MV-4-11 (cell line): ENCODE measurements around the gene RSPRY1.
"Not testable (repeated sequence)": the region's sequence is repeated elsewhere in the genome, so short reads cannot be mapped to it uniquely, and the experiment has no call there.

Source experiments
- DNase-seq: peaks from one replicate; lab custom pipeline; 2025; lab: John Stamatoyannopoulos, UW

RSPRY1 gene

DNA sequence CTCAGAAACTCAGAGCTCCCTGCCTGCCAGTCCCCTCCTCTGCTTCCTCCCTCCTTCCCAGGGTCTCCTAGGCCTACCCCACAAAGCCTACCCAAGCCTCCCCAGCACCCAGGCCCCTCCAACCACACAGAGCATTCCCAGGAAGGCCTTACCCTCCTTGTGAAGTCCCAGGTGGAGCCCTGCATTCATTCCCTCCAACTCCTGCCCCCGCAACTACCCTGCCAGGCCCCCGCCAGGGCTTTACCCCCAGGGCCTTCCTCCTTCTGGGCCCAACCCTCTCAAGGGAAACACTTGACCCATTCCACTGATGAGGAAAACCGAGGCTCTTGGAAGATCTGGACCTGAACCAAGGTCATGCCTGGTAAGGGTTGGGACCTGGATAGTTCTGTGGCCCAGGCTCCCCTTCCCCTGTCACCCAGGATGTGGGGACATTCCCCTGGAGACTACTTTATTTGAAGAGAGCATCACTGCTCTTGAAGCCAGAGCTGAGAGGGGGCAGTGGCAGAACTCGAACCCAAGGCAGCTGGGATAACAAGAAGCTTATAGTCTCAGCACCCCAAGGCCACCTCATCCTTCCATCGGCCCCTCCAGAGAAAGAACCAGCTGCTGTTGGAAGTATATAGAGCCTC, 85.9 kb downstream of the RSPRY1 start:
- no peak for DNase-seq

DNA sequence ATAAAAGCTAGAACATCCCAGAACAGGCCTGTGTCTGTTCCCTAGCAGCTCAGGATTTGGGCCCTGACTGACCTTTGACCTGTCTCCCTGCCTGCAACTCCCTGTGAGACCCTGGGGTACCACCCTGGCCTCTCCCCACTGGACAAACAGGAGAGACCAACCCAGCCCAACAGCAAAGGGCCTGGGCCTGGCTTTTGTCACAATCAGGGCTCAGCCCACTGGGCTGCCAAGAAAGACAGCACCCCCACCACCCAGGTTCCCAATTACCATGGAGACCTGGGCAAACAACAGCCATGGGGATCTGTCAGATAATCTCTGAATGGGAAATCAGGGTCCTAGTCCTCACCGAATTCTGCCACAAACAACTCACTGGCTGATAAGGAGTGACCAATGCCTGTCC, 87.2 kb downstream of the RSPRY1 start:
- DNase-seq: no peak

DNA sequence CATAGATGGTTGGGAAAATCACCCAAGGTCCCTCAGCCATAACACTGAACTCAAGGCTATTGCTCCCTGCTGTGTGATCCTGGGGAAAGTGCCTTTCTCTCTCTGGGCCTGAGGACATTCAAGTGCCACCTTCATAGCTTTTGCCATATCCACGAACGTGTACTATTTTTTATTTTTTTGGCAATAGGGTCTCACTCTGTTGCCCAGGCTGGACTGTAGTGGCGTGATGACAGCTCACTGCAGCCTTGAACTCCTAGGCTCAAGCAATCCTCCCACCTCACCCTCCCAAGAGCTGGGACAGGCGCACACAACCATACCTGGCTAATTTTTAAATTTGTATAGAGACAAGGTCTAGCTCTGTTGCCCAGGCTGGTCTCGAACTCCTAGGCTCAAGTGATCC, 87.7 kb downstream of the RSPRY1 start:
- no peak for DNase-seq

DNA sequence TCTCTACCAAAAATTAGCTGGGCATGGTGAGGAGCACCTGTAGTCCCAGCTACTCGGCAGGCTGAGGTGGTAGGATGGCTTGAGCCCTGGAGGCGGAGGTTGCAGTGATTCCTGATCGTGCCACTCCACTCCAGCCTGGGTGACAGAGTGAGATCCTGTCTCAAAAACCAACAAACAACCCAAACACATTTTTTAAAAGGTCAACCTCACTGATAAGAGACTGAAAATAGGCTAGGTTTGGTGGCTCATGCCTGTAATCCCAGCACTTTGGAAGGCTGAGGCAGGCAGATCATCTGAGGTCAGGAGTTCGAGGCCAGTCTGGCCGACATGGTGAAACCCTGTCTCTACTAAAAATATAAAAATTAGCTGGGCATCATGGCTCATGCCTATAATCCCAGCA, 89.8 kb downstream of the RSPRY1 start:
- DNase-seq: not testable (repeated sequence)

- peak; percentile 58 for DNase-seq
Observed at GRCh38 chr16:57276596-57276995, 90.5 kb downstream of the RSPRY1 start.

DNA sequence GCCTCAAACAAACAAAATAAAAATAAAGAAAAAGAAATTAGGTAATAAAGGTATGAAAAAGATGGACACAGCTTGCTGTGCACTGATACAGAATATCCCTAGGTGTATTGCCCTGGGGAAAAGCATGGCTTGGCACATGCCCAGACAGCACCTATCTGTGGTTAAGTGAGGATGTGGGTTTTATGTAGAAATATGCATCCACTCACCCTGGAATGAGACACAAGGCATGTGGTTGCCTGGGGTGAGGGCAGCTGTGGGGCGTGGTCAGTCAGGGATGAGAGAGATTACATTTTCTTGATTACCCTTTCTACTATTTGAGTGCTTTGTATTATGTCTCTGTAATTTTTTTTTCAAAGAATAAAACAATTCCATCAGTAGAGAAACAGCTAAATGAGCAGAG, 91.5 kb downstream of the RSPRY1 start:
- peak; percentile 45 for DNase-seq

DNA sequence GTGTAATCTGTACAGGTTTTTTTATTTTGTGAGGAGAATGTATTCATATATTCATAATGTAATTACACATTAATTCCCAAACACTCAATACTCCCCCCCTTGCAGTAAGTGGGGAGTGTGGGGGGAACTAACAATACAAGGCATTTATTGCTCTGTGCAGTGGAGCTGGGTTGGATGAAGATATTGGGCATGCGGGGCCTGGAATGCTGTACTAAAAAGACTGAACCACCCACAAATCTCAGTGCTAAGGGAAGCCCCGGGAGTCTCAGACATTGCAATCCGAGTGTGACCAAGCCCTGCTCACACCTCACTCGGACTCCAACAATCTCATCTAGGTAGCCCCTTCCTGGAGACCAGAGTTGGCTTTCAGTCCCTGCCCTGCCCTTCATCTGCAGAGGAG, 92.4 kb downstream of the RSPRY1 start:
- DNase-seq: no peak

DNA sequence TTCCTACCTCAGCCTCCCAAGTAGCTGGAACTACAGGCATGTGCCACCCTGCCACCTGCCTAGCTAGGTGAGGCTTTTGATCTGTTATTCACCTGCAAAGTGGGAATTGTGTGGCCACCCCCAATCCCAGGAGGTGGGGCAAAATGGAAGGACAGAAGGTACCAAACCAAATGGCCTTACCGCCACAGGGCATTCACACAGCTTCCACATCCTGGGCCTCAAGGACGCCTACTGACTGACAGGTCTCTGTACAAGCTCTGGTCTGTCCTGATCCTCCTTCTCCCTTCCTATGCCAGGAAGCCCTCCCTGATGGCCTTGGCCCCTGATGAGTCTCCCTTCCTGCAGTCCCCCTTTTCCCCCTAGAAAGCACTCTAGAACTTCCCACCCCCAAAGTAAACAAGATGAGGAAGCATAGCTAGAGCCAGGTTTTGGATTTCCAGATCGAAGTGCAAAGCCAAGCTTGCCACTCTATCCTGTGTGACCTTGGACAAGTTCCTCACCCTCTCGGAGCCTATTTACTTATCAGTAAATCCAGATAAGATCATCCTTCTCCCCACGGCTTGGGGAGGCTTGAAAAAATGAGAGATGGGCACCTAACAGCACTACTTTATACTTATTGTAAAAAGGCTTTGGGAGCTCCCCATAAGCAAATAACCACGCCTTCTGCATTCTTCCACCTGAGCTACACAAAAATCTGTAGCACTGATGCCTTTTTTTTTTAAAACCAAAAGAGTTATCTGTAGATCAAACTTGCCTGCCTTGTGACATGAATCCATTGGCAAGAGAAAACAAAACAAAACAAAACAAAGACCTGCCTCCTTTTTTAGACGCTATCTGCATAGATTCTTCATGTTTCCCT, 93.9 kb downstream of the RSPRY1 start:
- no peak for DNase-seq

GRCh38 chr16:57281791-57282190, 95.7 kb downstream of the RSPRY1 start:
- DNase-seq: no peak

GRCh38 chr16:57282510-57283213, 96.5 kb downstream of the RSPRY1 start:
- DNase-seq: no peak

DNA sequence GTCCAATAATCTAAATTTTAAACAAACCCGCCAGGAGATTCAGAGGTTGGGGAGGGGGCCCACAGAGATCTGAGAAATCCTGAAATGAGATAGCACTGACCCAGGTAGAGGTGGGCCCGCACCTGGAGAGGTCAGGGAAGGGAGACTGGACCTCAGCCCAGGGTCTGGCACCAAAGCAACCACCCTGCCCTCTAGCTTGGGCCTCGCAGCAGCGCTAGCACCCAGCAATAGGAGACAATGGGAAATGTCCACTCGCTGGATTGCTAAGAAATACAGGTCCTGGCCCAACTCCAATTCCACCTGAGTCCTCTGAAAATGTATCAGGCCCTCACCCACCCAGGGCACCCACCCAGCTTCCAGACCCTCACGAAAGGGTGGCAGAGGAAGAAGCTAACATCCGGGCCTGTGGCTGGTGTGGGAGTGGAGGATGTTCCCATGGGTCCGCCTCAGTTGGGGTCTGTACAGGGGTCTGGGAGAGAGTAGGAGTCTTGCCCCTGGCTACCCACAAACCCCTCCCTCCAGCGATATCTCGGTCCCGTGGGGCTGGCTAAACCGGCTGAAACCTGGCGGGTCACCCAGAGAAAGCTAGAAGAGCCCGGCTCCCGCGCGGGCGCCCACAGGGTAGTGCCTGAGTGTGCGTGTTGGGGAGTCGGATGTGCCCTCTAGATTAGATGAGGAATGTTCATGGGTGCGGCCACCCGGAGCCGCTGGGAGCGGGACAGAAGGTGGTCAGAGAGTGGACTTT, 97.3 kb downstream of the RSPRY1 start:
- DNase-seq: no peak

GRCh38 chr16:57283959-57284208, 97.8 kb downstream of the RSPRY1 start:
- DNase-seq: no peak

DNA sequence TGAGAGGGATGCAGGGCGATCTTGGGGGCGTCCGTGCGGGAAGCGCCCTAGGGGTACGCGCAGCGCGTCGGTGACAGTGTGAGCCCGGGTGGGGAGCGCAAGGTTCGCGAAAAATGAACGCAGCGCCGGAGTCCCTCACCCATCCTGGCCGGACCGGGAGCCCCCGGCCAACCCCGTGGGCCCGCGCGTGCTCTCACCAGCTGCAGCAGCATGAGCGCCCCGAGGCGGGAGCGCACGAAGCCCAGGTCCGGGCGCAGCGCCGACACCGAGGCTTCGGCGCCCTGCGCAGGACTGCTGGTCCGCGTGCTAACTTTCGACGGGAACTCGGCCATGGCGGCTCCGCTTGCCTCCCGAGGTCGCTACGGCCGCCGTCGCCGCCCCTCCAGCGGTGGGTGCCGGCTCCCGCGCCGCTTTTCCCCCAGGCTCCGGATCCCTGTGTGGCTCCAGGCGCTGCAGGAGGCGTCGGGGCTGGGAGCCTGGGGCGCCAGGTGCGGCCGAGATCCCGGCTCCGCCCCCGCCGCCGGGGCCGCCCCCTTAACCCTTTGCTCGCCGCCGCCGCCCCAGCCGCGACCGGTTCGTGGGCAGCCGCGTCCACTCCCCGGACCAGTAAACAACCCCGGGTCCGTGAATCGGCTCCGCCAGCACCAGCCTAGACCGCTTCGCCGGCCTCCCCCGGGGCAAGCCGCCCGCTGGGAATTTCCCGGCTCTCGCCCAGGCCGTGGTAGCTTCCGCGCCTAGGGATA, 98.3 kb downstream of the RSPRY1 start, which contains the start of gene PLLP:
Gene PLLP (minus strand): TSS at position 464 of the 743 bp plus-strand sequence. CDS start 132 bp downstream, at position 332.
- DNase-seq: no peak

GRCh38 chr16:57284952-57285363, 98.8 kb downstream of the RSPRY1 start:
- DNase-seq: no peak

GRCh38 chr16:57285379-57285778, 99.2 kb downstream of the RSPRY1 start:
- no peak for DNase-seq

DNA sequence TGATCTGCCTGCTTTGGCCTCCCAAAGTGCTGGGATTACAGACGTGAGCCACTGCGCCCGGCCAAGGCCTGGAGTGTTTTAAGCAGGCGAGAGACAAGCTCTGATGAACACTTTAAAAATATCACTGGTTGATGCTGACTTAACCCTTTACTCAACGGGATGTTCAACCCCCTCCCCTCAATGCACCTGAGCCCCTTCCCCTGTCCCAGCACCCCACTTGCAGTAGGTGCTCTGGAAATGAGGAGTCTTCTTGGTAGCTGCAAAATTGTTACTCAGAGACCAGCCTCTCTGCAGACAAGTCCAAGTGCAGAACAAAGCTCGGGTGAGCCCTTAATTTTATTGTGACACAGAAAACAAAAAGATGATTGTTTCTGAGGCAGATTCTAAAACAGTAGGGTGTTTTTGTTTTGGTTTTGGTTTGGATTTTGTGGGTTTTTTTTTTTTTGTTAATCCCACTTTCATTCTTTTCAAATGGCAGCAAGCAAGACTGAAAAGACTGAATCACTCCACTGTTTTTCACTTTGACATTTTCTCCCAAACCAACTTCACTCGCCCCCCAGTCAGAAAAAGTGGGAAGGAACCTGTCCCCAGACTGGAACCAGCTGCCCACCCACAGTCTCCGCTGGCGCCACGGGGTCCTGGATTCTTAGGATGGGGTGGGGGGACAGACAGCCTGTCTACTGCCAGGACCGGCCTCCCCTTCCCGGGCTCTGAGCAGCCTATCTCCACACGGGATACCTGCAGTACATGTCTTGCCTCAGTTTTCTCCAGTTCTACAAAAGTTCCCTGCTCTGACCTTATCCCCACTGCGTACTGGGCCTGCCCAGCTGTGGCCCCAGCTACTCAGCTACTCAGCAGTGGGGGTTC, 103.5 kb downstream of the RSPRY1 start:
- DNase-seq: no peak
